ENCODE measurements around the gene NPAS3. TPM values are rescaled to one million over a fixed set of nuclear protein-coding genes. Genes with fewer than 3 reads are reported as not detected.

NPAS3 gene
- total RNA-seq, 1 donor from 2014 or later, result 0.95 TPM

- no peak overlapping the region for H3K27ac ChIP-seq
- H3K9me3 ChIP-seq, result no peaks in the 10 kb centered on the region
- TF ChIP-seq CTCF (IDR thresholded peaks at IDR 0.05), result no peak
- no peaks in the 10 kb centered on the region for H3K4me1 ChIP-seq
- DNase-seq (no peak), ATAC-seq (no peak)
- intact Hi-C loops (cut with DNase I), result no loop called here
- no peaks in the 10 kb centered on the region for H3K27me3 ChIP-seq (ENCODE audit: low read depth)
- H3K4me3 ChIP-seq, result no peak overlapping the region
- no peaks in the 10 kb centered on the region for H3K36me3 ChIP-seq
Measured at GRCh38 chr14:33551963-33552362, 613.3 kb downstream of the NPAS3 start.

- Histone ChIP-seq H3K4me1 (no peaks in the 10 kb centered on the region), H3K4me3 (no peak overlapping the region), H3K27me3 (ENCODE audit: low read depth) (no peaks in the 10 kb centered on the region), H3K36me3 (no peaks in the 10 kb centered on the region), H3K27ac (no peak overlapping the region), H3K9me3 (no peaks in the 10 kb centered on the region)
- ATAC-seq, result no peak
- intact Hi-C loops (cut with DNase I), result no loop called here
- no peak for TF ChIP-seq CTCF (IDR thresholded peaks at IDR 0.05)
- DNase-seq, result no peak
Measured at GRCh38 chr14:33553706-33554278, 615.1 kb downstream of the NPAS3 start.

GRCh38 chr14:33554988-33555387 is 616.3 kb downstream of the NPAS3 start:
- ATAC-seq (no peak), DNase-seq (no peak)
- no peak overlapping the region for H3K27ac ChIP-seq
- H3K9me3 ChIP-seq, result no peaks in the 10 kb centered on the region
- no peaks in the 10 kb centered on the region for H3K27me3 ChIP-seq (ENCODE audit: low read depth)
- H3K4me1 ChIP-seq, result no peaks in the 10 kb centered on the region
- no peak for TF ChIP-seq CTCF (IDR thresholded peaks at IDR 0.05)
- intact Hi-C loops (cut with DNase I), result no loop called here
- H3K36me3 ChIP-seq, result no peaks in the 10 kb centered on the region
- no peak overlapping the region for H3K4me3 ChIP-seq

- DNase-seq (no peak), ATAC-seq (no peak)
- Histone ChIP-seq H3K36me3 (no peaks in the 10 kb centered on the region), H3K4me3 (no peak overlapping the region), H3K27me3 (ENCODE audit: low read depth) (no peaks in the 10 kb centered on the region), H3K27ac (no peak overlapping the region), H3K4me1 (no peaks in the 10 kb centered on the region), H3K9me3 (no peaks in the 10 kb centered on the region)
- intact Hi-C loops (cut with DNase I), result no loop called here
- no peak for TF ChIP-seq CTCF (IDR thresholded peaks at IDR 0.05)
Measured at GRCh38 chr14:33555710-33556350, 617.2 kb downstream of the NPAS3 start.

- no peak for DNase-seq
- Histone ChIP-seq H3K4me1 (no peaks in the 10 kb centered on the region), H3K27me3 (ENCODE audit: low read depth) (no peaks in the 10 kb centered on the region), H3K36me3 (no peaks in the 10 kb centered on the region), H3K9me3 (no peaks in the 10 kb centered on the region), H3K27ac (no peak overlapping the region), H3K4me3 (no peak overlapping the region)
- intact Hi-C loops (cut with DNase I), result no loop called here
- ATAC-seq, result no peak
- no peak for TF ChIP-seq CTCF (IDR thresholded peaks at IDR 0.05)
Measured at GRCh38 chr14:33556382-33557121, 617.9 kb downstream of the NPAS3 start.
